Measurements from ENCODE around the gene SEMA5A.

DNA sequence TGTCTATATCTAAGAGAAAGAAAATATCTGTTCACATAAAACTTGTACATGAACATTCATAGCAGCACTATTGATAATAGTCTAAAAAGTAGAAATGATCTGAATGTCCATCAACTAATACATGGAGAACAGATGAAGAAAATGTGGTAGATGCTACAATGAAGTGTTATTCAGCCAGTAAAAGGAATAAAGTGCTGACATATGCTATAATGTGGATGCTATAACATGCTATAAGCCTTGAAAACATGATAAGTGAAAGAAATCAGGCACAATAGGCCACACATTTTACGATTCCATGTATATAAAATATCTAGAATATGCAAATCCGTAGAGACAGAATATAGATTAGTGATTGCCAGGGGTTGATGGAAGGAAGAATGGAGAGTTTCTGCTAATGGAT, 146.8 kb downstream of the SEMA5A start:
- TF ChIP-seq, protein P1, sequence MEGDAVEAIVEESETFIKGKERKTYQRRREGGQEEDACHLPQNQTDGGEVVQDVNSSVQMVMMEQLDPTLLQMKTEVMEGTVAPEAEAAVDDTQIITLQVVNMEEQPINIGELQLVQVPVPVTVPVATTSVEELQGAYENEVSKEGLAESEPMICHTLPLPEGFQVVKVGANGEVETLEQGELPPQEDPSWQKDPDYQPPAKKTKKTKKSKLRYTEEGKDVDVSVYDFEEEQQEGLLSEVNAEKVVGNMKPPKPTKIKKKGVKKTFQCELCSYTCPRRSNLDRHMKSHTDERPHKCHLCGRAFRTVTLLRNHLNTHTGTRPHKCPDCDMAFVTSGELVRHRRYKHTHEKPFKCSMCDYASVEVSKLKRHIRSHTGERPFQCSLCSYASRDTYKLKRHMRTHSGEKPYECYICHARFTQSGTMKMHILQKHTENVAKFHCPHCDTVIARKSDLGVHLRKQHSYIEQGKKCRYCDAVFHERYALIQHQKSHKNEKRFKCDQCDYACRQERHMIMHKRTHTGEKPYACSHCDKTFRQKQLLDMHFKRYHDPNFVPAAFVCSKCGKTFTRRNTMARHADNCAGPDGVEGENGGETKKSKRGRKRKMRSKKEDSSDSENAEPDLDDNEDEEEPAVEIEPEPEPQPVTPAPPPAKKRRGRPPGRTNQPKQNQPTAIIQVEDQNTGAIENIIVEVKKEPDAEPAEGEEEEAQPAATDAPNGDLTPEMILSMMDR (IDR thresholded peaks at IDR 0.05) = no peak
- TF ChIP-seq POLR2A (IDR thresholded peaks at IDR 0.05) = no peak

All from lower leg skin (tissue), 3 donors.